GM21515 (cell line): ENCODE data around the gene ABCB4.

Experiments used
- ATAC-seq: cut with Tn5 transposase; IDR thresholded peaks from one replicate; pipeline ENCODE4 v1.9.1; 2021; ENCODE audit not compliant: unreplicated experiment

The ABCB4 gene

DNA sequence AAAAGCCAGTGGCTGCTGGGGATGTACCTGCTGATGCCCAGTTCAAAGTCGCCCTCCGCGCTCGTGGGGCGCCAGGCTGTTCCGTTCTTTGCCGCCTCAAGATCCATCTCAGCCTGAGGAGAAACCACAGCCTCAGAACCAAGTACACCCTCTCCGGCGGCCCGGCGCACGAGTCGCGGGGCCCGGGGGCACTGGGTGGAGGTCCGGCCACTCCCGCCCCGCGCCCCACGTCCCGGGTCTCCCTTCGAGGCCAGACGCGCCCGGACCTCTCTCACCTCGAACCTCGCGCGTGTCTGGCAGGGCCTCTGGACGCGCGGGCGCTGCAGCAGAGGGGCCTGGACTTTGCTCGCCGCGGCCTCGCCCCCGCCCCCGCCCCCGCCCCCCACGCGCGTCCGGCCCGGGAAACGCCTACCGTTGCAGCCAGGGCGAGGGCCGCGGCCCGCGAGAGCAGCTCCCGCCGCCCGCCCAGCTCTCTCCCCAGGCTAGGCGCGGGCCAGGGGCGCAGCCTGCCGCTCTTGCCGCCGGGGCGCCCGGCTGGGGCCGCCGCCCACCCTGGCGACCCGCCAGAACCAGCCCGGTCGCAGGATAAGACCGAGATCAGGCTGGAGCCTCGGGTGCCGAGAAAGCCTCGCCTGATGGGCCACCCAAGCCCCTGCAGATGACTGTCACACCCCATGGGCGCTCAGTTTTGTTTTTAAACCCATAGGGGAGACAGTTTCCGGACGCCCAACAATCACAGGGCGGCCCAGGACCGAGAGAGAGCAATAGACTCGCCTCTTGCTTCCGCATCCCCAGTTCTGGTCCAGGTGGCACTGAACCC lies at the start of gene ABCB4:
ABCB4 (minus strand) TSS at position 322 of the 820 bp plus-strand sequence; CDS start at position 107, 215 bp downstream.
- peak; percentile 31 for ATAC-seq

DNA sequence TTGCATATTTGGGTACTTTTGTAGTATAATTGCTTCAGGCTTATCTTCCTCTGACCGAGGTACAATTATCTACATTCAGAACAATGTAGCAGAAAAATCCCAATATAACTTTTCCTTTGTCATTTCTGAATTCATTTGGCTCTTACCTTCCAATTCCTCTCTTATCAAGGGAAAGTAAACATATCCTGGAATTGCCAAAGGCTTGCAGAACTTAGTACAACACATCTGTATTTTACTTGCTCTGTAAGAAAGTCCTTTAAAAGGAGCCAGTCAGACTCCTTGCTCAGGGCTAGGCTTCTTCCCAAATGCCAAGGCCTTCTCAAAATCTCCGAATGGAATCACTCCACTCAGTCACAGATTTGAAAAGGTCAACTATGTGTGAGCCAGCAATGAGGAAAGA lies 43.3 kb upstream of the ABCB4 start:
- no peak for ATAC-seq

DNA sequence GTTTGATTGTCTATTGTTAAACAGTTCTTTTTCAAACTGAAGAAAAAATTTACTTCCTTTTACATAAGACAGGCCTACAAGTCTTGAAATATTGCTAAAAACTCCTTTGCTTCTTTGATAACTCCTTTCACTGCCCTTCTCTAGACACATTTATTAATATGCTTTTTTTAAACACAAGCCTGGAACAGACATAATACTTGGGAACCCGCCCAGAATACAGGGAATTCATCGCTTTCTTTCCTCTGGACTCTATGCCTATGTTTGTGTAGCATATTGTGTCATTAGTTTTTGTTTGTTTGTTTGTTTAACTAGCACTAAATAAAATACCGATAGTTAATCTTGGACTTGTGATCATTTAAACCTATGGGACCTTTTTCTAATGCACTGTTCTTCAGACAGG lies 42.4 kb upstream of the ABCB4 start:
- ATAC-seq: no peak

DNA sequence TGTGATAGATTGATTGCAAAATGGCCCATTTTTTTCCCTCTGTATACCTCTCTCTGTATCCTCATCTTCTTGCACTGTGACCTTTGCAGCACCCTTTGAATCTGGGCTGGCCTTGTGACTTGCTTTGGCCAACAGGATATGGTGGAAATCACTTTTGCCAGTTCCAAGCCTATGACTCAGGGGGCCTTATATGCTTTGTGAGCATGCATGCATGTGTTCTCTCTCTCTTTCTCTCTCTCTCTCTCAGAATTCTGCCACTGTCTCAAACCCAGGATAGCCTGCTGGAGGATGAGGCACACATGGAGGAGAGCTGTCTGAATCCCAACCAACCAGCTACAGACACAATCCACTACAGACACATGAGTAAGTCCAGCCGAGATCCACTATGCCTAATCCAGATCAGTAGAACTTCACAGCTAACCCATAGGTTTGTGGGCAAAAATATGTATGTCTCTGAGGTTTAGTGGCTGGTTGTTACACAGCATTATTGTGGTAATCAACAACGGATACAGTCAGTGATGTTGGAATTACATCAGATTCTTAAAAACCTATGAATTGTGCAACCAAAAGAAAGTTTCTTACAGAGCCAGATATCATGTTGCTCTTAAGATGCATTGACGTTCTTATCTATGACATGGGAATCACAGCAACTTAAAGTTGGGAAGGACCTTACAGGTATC lies 41.8 kb upstream of the ABCB4 start:
- ATAC-seq: no peak

DNA sequence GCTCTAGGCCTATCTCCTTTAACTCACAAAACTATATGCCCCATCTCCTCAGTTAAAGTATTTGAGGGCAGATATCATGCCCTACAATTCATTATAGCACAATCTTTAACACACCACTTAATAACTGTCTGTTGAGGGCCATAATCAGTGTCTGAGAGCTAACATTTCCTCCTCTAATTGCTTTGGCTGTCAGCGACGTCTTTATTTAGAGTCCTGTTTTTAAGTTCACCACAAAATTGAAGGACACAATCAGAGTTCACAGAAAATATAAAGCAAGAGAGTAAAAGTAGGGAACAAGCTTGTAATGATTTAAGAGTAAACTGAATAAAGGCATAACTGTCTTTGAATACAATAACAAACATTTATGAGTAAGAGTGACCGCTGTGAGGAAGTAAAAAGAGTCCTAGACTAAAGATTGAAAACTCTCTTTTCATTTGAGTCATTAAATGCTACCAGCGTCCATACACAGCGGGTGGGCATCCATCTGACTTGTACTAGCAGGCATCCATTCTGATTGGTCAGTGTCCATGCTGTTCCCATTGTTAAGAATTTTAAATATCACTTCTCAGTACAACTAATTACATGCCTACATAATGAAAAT lies 38.4 kb upstream of the ABCB4 start:
- no peak for ATAC-seq

DNA sequence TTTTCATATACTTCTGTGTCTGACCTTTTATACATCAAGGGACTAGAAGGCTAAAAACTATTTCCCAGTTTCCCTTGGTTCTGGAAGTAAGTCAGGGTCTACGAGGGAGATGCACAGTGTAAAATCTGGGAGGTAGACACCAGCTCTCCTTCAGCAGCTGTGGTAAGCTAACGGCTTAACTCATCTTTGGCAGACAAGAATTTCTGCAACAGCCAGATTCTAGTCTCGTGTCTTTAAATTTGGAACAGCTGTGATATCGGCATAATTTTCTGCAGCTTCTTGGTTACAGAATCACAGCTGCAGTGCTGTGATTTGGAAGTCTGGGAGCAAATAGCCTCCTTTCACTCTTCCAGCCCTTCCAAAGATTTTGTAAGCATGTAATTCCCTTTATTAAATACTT lies 37.4 kb upstream of the ABCB4 start:
- ATAC-seq: no peak

DNA sequence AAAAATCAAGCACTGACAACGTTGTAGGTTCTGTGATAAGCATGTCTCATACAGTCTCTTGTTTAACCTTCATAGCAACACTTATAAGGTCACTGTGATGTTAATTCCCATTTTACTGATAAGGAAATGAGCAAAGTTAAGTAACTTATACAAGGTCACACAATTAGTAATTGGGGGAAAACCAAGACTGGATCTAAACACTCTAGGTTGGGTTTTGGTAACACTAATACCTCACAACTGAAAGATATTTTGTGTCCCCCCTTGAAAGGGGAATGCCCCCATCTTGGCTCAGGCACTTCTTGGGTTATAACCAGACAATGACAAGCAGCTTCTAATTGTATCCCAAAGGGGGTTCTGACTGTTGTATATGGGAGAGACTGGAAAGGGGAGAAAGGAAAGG lies 36.0 kb upstream of the ABCB4 start:
- ATAC-seq: no peak

DNA sequence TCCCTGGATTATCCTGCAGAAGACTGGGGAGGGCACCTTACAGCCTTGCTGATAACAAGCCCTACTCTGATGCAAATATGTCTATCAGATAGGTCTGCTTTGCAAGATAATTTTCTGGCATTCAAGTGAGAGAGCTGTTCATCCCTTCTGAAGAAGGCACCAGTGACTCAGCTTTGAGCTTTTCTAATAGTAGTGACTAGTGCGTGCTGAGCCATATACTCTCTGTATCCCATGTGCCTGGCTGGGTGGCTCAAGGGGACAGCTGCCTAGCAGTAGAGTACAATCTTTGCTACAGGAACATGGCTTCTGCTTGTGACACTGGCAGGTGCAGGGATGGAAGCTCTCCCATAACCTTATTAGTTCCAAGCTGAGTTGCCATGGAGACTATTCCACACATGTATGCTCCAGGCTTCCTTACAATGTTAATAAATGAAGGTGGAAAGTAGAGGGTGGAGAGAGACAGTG lies 35.0 kb upstream of the ABCB4 start:
- no peak for ATAC-seq

DNA sequence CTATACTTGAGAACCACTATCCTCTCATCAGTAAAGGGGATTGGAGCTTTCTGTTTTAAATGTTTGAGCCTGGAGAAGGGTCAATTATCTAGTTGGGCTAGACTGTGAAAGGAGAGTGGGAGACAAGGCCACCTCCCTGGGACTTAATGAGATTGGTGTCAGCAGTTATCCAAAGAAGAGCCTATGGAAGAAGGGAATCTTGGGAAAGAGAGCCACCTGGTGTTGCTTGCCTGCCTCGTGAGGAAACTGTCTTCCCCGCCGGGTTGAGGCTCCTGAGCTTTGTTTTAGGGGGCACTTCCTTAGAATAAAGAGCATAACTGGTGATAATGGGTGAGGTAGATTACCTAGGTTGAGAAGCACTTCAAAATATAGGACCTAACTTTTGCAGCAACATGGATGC lies 32.0 kb upstream of the ABCB4 start:
- no peak for ATAC-seq

DNA sequence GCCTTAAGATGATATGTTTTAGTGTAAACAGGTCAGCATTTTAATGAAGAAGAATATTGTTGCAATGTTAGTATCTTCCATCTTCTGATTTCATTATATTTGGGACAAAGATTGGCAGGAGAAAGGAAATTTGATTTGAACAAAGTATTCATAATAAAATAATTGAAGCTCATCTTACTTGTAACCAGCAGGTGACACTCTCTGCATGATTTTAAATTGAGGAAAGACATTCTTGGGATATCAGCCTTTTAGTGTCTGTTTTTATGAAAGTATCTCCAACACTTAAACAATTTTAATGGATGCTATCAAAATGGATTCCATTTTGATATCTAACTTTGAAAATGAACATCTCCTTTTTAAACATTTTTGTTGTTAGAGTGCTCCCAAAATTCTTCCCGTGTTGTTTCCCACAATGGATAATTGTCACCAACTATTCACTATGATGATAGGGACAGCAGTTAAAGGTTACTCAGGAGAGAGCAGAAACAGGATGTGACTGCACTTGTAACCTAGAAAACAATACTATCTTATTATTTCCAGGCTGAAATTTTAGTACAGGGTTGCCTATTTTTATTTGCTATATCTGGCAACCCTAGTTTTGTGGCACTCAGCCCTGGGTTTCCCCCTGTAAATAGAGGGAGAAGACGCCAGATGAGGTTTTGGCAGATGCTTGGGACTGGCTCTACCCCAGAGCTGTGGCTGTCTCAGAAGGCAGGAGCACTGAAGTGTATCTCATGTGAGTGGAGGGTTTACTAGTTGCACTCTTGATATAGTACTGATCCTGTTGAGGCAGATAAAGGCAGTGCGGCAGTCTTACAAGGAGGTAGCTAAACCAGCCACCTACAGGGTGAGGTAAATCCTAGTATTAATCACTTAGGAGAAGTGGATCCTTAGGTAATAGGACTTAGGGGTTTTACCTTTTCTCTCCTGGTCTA lies 31.0 kb upstream of the ABCB4 start:
- ATAC-seq: no peak

DNA sequence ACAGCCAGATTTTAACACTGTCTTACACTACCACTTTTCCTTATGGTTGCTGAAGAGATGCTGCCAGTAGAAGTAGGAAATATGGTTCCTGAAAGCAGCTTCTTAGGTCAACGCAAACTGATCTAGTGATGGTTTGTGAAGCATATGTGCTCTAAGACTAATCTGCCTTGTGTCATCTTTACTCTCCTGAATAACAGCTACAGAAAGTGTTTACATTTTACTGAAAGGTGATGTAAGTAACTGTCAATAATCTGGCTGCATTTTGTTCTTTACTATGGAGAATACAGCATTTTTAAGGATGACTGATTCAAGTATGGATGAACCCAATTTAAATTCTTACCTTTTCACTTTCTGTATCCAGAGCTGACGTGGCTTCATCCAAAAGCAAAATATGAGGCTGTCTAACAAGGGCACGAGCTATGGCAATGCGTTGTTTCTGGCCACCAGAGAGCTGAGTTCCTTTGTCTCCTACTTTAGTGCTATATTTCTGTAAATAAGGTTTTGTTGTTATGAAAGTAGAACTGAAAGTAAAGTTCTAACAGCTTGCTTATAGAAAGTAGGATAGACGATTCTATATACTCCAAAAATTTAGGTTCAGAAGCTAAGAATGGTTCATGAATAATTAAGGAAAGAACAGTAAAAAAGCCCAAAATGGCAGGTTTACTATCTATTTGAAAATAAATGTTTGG lies 30.2 kb upstream of the ABCB4 start:
- ATAC-seq: peak; percentile 65

DNA sequence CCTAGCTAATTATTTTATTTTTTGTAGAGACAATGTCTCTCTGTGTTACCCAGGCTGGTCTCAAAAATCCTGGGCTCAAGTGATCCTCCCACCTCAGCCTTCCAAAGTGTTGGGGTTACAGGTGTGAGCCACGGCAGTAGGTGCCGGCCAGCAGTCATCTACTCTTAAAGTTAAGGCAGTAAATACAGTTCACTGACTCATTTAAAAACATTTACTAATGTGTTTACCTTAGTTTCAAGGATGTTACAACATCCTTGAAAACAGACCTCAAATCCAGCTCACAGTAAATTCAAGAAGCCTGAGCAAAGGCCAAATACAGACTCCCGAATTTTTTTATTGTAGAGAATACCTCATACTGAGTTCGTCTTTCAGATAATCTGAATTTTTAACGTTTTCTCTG lies 29.6 kb upstream of the ABCB4 start:
- ATAC-seq: no peak

DNA sequence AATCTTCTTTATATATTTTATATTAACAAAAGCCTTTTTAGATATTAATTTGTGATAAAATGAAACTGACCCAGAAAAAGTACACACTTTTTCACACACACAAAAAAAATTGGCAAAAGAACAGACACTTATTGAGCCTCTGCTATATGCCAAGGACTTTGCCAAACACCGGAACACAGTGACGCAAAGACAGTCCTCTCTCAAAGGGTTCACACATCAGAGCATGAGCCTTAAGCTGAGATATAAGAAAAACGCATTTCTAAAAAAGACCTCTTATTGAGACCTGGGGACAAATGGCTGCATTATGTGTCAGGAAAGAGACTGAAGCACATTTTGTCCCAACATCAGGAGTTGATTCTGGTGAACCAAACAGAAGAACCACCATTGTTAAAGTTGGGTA lies 24.0 kb upstream of the ABCB4 start:
- no peak for ATAC-seq

DNA sequence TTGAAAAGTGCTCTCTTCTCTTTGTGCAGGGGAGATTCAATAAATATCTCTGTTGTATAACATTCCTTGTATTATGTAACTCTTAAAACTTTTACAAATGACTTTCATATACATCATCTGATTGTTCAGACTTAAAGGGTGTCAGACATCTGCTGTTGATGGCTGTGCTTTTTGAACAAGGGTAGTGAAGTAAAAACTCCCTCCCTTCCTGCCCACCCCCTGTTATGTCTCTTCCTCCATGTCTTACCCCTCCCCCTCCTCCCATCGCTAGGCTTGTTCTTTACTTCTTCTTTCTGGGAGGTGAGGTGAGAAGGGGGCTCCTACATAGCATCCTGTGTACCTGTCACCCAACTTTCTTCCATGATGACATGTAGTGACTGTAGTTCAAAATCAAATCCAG lies 23.4 kb upstream of the ABCB4 start:
- ATAC-seq: no peak

DNA sequence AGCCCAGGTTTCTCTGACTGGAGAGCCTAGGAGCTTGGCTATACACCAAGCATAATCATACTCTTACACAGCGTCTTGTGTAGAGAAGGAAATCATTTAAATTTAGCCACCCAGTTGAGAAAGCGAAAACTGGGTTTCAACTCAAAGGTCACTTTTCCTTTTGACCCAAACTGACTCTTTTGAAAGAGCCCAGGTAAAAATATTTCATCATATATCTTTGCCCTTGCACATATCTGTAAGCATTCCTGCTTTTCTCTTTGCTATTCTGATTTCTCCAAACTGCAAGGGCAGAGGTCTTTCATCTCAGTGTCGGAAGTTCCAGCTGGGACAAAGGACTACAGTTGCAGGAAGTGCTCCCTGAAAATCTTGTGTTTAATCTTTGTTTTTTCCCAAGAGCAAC lies 22.0 kb upstream of the ABCB4 start:
- ATAC-seq: no peak

DNA sequence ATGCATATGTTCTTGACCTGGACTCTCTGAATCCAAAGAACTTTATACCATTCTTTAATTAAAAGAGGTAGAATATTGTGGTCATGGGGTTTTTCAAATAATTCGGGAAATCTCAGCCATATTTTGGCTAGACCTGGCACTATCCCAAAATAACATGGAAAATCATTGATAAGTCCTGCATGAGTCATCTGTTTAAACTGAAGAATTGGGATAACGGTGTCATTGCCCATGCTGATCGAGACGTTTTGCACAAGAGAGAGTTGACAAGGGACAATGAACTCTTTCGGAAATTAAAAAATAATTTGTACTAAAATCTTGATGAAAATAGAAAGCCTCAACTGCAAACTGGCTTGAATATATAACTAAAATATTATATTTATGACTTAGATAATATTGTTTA lies 19.9 kb upstream of the ABCB4 start:
- ATAC-seq: no peak

DNA sequence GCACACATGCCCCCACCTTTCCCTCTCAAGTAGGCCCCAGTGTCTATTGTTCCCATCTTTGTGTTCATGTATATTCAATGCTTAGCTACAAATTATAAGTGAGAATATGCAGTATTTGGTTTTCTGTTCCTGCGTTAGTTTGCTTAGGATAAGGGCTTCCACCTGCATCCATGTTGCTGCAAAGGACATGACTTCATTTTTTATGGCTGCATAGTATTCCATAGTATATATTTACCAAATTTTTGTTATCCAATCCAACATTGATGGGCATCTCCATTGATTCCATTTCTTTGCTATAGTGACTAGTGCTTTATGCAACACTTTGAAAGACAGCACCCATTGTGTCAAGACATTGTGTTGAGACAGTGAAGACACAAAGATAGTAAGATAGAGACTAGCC lies 19.0 kb upstream of the ABCB4 start:
- ATAC-seq: no peak

DNA sequence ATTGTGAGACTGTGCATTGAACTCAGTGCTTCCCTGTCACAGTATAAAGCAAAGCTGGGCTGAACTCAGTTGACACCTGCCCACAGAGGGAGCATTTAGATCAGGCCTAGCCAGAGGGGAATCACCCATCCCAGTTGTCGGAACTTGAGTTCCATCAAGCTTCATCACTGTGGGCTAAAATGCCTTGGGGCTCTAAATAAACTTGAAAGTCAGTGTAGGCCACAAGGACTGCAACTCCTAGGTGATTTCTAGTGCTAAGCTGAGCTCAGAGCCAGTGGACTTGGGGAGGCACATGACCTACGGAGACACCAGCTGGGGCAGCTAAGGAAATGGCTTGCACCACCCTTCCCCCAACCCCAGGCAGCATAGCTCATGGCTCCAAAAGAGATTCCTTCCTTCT lies 7.7 kb upstream of the ABCB4 start:
- no peak for ATAC-seq

DNA sequence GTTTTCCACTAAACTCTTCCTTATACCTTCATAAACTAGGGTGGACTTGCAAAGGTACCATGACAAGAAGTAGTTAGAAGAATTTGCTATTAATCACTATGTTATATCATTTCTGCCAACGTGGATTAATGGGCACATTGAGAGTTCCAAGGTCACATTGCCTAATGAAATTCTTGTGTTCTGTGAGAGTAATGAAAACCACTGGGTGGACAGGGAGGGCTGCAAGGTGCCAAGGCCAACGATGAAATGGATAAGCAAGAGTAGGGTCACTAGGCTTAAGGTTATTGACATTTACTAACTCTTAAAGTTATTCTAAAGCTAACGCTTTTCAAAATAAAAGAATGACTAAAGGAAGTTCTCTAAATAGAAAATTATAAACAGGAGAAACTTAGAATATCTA lies 6.6 kb upstream of the ABCB4 start:
- no peak for ATAC-seq

DNA sequence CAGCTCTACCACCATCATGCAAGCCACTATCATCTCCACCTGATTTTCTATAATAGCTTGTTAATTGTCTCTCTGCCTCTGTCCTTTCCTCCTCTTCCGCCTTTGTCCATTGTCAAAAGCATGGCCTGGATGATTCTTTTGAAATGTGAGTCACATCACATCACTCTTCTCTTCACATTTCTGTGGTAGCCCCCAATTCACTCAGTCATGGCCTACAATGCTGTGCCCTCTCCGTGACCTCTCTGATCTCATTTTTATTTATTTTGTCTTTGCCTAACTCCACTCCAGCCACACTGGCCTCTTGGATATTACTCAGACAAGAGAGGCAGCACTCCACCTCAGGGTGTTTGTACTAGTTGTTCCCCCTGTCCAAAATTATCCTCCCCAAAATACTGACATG lies 4.9 kb upstream of the ABCB4 start:
- ATAC-seq: no peak
